ENCODE measurements around the gene LRRC32.

GRCh38 chr11:76664578-76665061 lies 5.9 kb downstream of the LRRC32 start:
- no peak for TF ChIP-seq EZH2 (IDR thresholded peaks at IDR 0.05; ENCODE audit: low read length)
- TF ChIP-seq CTCF (optimal IDR thresholded peaks at IDR 0.05 in 1 of 3, IDR thresholded peaks at IDR 0.05 in 1 of 3, conservative IDR thresholded peaks at IDR 0.05 in 1 of 3; ENCODE audit: extremely low read depth in 1 of 3, insufficient read depth in 2 of 3, low read length in 3 of 3), result no peak

Data from keratinocyte (primary cell).